Naive B cell (primary cell): ENCODE measurements around the gene OARD1. TPM values are rescaled to one million over a fixed set of nuclear protein-coding genes. Genes with fewer than 3 reads are reported as not detected.

Source experiments
- ATAC-seq, 2 donors: fragments of 150-1000 bp; cut with Tn5 transposase; 2 replicates each; pipeline ENCODE4 v1.10.0; 2021; ENCODE audit warnings: low read depth in 2 of 2, mild to moderate bottlenecking in 2 of 2, moderate library complexity in 2 of 2
- DNase-seq: peaks from one replicate; pipeline ENCODE4 v3.0.0; 2022
- H3K27ac Mint-ChIP-seq, 6 donors: one replicate each; pipeline ENCODE4 v1.8.0; 2020 to 2022; ENCODE audit warnings: mild to moderate bottlenecking in 6 of 6, mixed read lengths in 6 of 6, moderate library complexity in 5 of 6, inconsistent platforms in 2 of 6
- H3K27me3 Mint-ChIP-seq, 3 donors: one replicate each; pipeline ENCODE4 v1.8.0; 2021 to 2022; ENCODE audit warnings: mixed read lengths in 3 of 3, mild to moderate bottlenecking in 1 of 3
- H3K36me3 Mint-ChIP-seq, 2 donors: one replicate each; pipeline ENCODE4 v1.8.0; 2020 to 2022; ENCODE audit warnings: mixed read lengths in 2 of 2, inconsistent platforms in 1 of 2, mild to moderate bottlenecking in 1 of 2
- H3K4me1 Mint-ChIP-seq, 3 donors: one replicate each; pipeline ENCODE4 v1.8.0; 2020 to 2022; ENCODE audit warnings: mixed read lengths in 3 of 3, inconsistent platforms in 1 of 3, mild to moderate bottlenecking in 1 of 3, moderate library complexity in 1 of 3
- H3K4me3 Mint-ChIP-seq, 8 donors: one replicate each; pipeline ENCODE4 v1.8.0; 2020 to 2022; ENCODE audit warnings: mild to moderate bottlenecking in 8 of 8, mixed read lengths in 8 of 8, moderate library complexity in 8 of 8, inconsistent platforms in 2 of 8
- H3K9me3 Mint-ChIP-seq, 7 donors: one replicate each; pipeline ENCODE4 v1.8.0; 2020 to 2022; ENCODE audit warnings: mixed read lengths in 7 of 7, mild to moderate bottlenecking in 5 of 7, inconsistent platforms in 2 of 7, moderate library complexity in 1 of 7
- polyA plus RNA-seq, 6 donors: library from polyadenylated mRNA; unstranded; fragments of 300-500 nt; fragmentation: Illumina TruSeq; gene quantifications; one replicate each; pipeline ENCODE4 v1.2.3, GENCODE V29; 2021; ENCODE audit warnings: low read depth in 6 of 6

Gene OARD1
- polyA plus RNA-seq, 6 donors from 2014 or later: 45.8 to 70.6 (median 62.6) TPM

- ATAC-seq (peak; percentile 6 to 11), DNase-seq (no peak)
- Mint-ChIP-seq H3K27ac (peak overlapping the region; percentile 97 to 98 (median 98)), H3K27me3 (no peaks in the 10 kb centered on the region), H3K4me1 (peaks cover 36 to 54% (median 50%) of the 10 kb centered on the region in 3 donors), H3K9me3 (no peaks in the 10 kb centered on the region), H3K4me3 (peak overlapping the region; percentile 91 to 99 (median 98)), H3K36me3 (peaks cover 4 to 15% of the 10 kb centered on the region in 2 donors)
Measured at GRCh38 chr6:41071501-41071922, 644 bp downstream of the OARD1 start.

- Mint-ChIP-seq H3K27me3 (no peaks in the 10 kb centered on the region), H3K9me3 (no peaks in the 10 kb centered on the region), H3K4me3 (peak overlapping the region in 2 of 8 donors; percentile 14 to 60), H3K4me1 (peaks cover 15 to 26% (median 23%) of the 10 kb centered on the region in 3 donors), H3K27ac (peak overlapping the region in 2 of 6 donors; percentile 71 to 79), H3K36me3 (peaks cover 10 to 17% of the 10 kb centered on the region in 2 donors)
- DNase-seq: peak; percentile 50
- no peak for ATAC-seq
Measured at GRCh38 chr6:41066867-41067304, 5.3 kb downstream of the OARD1 start.

GRCh38 chr6:41065550-41066026 is 6.6 kb downstream of the OARD1 start:
- Mint-ChIP-seq H3K27ac (no peak overlapping the region), H3K4me3 (no peak overlapping the region), H3K27me3 (no peaks in the 10 kb centered on the region), H3K4me1 (peaks cover 8 to 15% (median 10%) of the 10 kb centered on the region in 3 donors), H3K9me3 (no peaks in the 10 kb centered on the region), H3K36me3 (peaks cover 10 to 17% of the 10 kb centered on the region in 2 donors)
- DNase-seq (no peak), ATAC-seq (no peak)

- no peaks in the 10 kb centered on the region for H3K9me3 Mint-ChIP-seq
- H3K4me3 Mint-ChIP-seq: no peak overlapping the region
- DNase-seq (no peak), ATAC-seq (no peak)
- no peaks in the 10 kb centered on the region for H3K27me3 Mint-ChIP-seq
- peaks cover 10 to 17% of the 10 kb centered on the region in 2 donors for H3K36me3 Mint-ChIP-seq
- H3K4me1 Mint-ChIP-seq: peaks cover 6 to 11% (median 8%) of the 10 kb centered on the region in 3 donors
- no peak overlapping the region for H3K27ac Mint-ChIP-seq
Measured at GRCh38 chr6:41064841-41065240, 7.3 kb downstream of the OARD1 start.

- H3K36me3 Mint-ChIP-seq: peaks cover 10 to 17% of the 10 kb centered on the region in 2 donors
Measured at GRCh38 chr6:41063884-41064285, 8.3 kb downstream of the OARD1 start.

GRCh38 chr6:41062056-41062455 is 10.1 kb downstream of the OARD1 start:
- Mint-ChIP-seq H3K27me3 (no peaks in the 10 kb centered on the region), H3K27ac (no peak overlapping the region), H3K36me3 (peaks cover 7 to 10% of the 10 kb centered on the region in 2 donors), H3K4me3 (no peak overlapping the region), H3K9me3 (no peaks in the 10 kb centered on the region), H3K4me1 (peaks cover 5 to 6% (median 6%) of the 10 kb centered on the region in 3 donors)
- ATAC-seq (no peak), DNase-seq (no peak)

More at GRCh38 chr6:41063884-41064285, 8.3 kb downstream of the OARD1 start:
- DNase-seq: no peak
- Mint-ChIP-seq H3K4me1 (peaks cover 6 to 8% (median 6%) of the 10 kb centered on the region in 3 donors), H3K27me3 (no peaks in the 10 kb centered on the region), H3K9me3 (no peaks in the 10 kb centered on the region), H3K27ac (no peak overlapping the region), H3K4me3 (no peak overlapping the region)
- ATAC-seq: no peak

GRCh38 chr6:41061196-41061726 is 10.9 kb downstream of the OARD1 start:
- DNase-seq (no peak), ATAC-seq (no peak)
- Mint-ChIP-seq H3K4me1 (no peaks in the 10 kb centered on the region), H3K36me3 (peaks cover 0 to 7% of the 10 kb centered on the region in 2 donors), H3K9me3 (no peaks in the 10 kb centered on the region), H3K4me3 (no peak overlapping the region), H3K27ac (no peak overlapping the region), H3K27me3 (no peaks in the 10 kb centered on the region)

- Mint-ChIP-seq H3K4me3 (no peak overlapping the region), H3K36me3 (peaks cover 0 to 7% of the 10 kb centered on the region in 2 donors), H3K9me3 (no peaks in the 10 kb centered on the region), H3K4me1 (peaks cover 0 to 6% (median 0%) of the 10 kb centered on the region in 3 donors), H3K27me3 (no peaks in the 10 kb centered on the region), H3K27ac (peak overlapping the region in 2 of 6 donors; percentile 3 to 42)
- no peak for ATAC-seq
- DNase-seq: no peak
Measured at GRCh38 chr6:41059556-41059955, 12.6 kb downstream of the OARD1 start.

- ATAC-seq: no peak
- Mint-ChIP-seq H3K36me3 (peaks cover 0 to 7% of the 10 kb centered on the region in 2 donors), H3K4me1 (peaks cover 0 to 6% (median 0%) of the 10 kb centered on the region in 3 donors), H3K27me3 (no peaks in the 10 kb centered on the region), H3K27ac (no peak overlapping the region), H3K9me3 (no peaks in the 10 kb centered on the region), H3K4me3 (no peak overlapping the region)
- no peak for DNase-seq
Measured at GRCh38 chr6:41058783-41059181, 13.4 kb downstream of the OARD1 start.

- no peak for ATAC-seq
- Mint-ChIP-seq H3K4me3 (no peak overlapping the region), H3K4me1 (peaks cover 8 to 15% (median 13%) of the 10 kb centered on the region in 3 donors), H3K36me3 (no peaks in the 10 kb centered on the region), H3K9me3 (peaks cover 0 to under 1% (median 0%) of the 10 kb centered on the region in 7 donors), H3K27ac (no peak overlapping the region), H3K27me3 (no peaks in the 10 kb centered on the region)
- DNase-seq: no peak
Measured at GRCh38 chr6:41056768-41057490, 15.2 kb downstream of the OARD1 start.

GRCh38 chr6:41055149-41055548 is 17.0 kb downstream of the OARD1 start:
- peak overlapping the region in 3 of 6 donors; percentile 37 to 66 (median 55) for H3K27ac Mint-ChIP-seq
- peaks cover 0 to 3% (median 0%) of the 10 kb centered on the region in 7 donors for H3K9me3 Mint-ChIP-seq
- H3K36me3 Mint-ChIP-seq: no peaks in the 10 kb centered on the region
- no peak for DNase-seq
- no peaks in the 10 kb centered on the region for H3K27me3 Mint-ChIP-seq
- peaks cover 15 to 25% (median 23%) of the 10 kb centered on the region in 3 donors for H3K4me1 Mint-ChIP-seq
- peak overlapping the region in 2 of 8 donors; percentile 54 to 65 for H3K4me3 Mint-ChIP-seq
- no peak for ATAC-seq

- no peak for DNase-seq
- H3K36me3 Mint-ChIP-seq: peaks cover 0 to 4% of the 10 kb centered on the region in 2 donors
- peaks cover 15 to 25% (median 23%) of the 10 kb centered on the region in 3 donors for H3K4me1 Mint-ChIP-seq
- H3K27me3 Mint-ChIP-seq: no peaks in the 10 kb centered on the region
- H3K4me3 Mint-ChIP-seq: no peak overlapping the region
- H3K27ac Mint-ChIP-seq: peak overlapping the region in 3 of 6 donors; percentile 16 to 83 (median 37)
- peaks cover 0 to 3% (median 0%) of the 10 kb centered on the region in 7 donors for H3K9me3 Mint-ChIP-seq
- no peak for ATAC-seq
Measured at GRCh38 chr6:41054511-41054910, 17.6 kb downstream of the OARD1 start.

- H3K4me1 Mint-ChIP-seq: peaks cover 15 to 25% (median 23%) of the 10 kb centered on the region in 3 donors
- peak within 1 kb of the TSS in 5 of 8 donors; percentile 1 to 79 (median 69) for H3K4me3 Mint-ChIP-seq
- H3K27ac Mint-ChIP-seq: peak within 1 kb of the TSS in 5 of 6 donors; percentile 10 to 95 (median 78)
- H3K9me3 Mint-ChIP-seq: peaks cover 0 to 3% (median 0%) of the 10 kb centered on the region in 7 donors
- H3K36me3 Mint-ChIP-seq: peaks cover 0 to 13% of the 10 kb centered on the region in 2 donors
- H3K27me3 Mint-ChIP-seq: no peaks in the 10 kb centered on the region
- ATAC-seq (no peak), DNase-seq (no peak)
Measured at GRCh38 chr6:41053041-41053440, 19.1 kb downstream of the OARD1 start, which contains the start of gene APOBEC2. TSS of gene APOBEC2 (plus strand) at chr6:41053202. CDS start at chr6:41053348, 146 bp downstream.
